ENCODE results near the gene EIF4B. TPM values are rescaled to one million over a fixed set of nuclear protein-coding genes. Genes with fewer than 3 reads are reported as not detected.

EIF4B gene
- total and polyA plus RNA-seq, 2 experiments from 2014 or later, result 141 to 584 TPM

- peaks cover 16% of the 10 kb centered on the region; the same call in 1 of the 2 replicates for H3K79me2 ChIP-seq (replicated peaks; ENCODE audit: insufficient read depth)
- Mint-ChIP-seq H3K4me3 (peak overlapping the region; percentile 66), H3K27me3 (ENCODE audit: insufficient read depth, low read depth, poor library complexity) (peaks cover 50% of the 10 kb centered on the region), H3K4me1 (peaks cover 69% of the 10 kb centered on the region), H3K9me3 (peaks cover 5% of the 10 kb centered on the region; the same call in 2 of the 3 replicates), H3K36me3 (ENCODE audit: low read depth) (peaks cover 21% of the 10 kb centered on the region), H3K27ac (peak overlapping the region; percentile 78)
- DNase-seq (ENCODE audit: low spot score) (peak; percentile 88), ATAC-seq (peak; percentile 14)
- H4K20me1 ChIP-seq (replicated peaks; ENCODE audit: insufficient read depth), result peaks cover 16% of the 10 kb centered on the region
- H2AFZ ChIP-seq, result no peak overlapping the region
- H3K27me3 ChIP-seq (ENCODE audit: insufficient read depth), result peaks cover 25% of the 10 kb centered on the region
- peaks cover 75% of the 10 kb centered on the region for H3K4me1 ChIP-seq (ENCODE audit: insufficient read depth)
- TF ChIP-seq EZH2phosphoT487 (IDR thresholded peaks at IDR 0.05; ENCODE audit: unreplicated experiment) (no peak), ETS1 (IDR thresholded peaks at IDR 0.05) (peak; percentile 19; the same call in 1 of the 2 replicates), REST (IDR thresholded peaks at IDR 0.05; ENCODE audit: unreplicated experiment) (peak; percentile 71), STAT1 (IDR thresholded peaks at IDR 0.05; ENCODE audit: unreplicated experiment) (no peak), POLR2AphosphoS5 (IDR thresholded peaks at IDR 0.05; ENCODE audit: low read depth) (no peak; the same call in 1 of the 2 replicates), NANOG (IDR thresholded peaks at IDR 0.05; ENCODE audit: borderline replicate concordance) (0 out of 2 replicates have a peak, but pooled peaks have one; percentile 2)
- H3K4me3 ChIP-seq, result peak overlapping the region; percentile 64
- no peaks in the 10 kb centered on the region for H3K9me2 ChIP-seq (ENCODE audit: insufficient read depth)
- no peaks in the 10 kb centered on the region; the same call in 1 of the 2 replicates for H3K36me3 ChIP-seq (ENCODE audit: insufficient read depth)
- H3F3A ChIP-seq (replicated peaks; ENCODE audit: low read depth), result peaks cover 40% of the 10 kb centered on the region
- H3K27ac ChIP-seq (ENCODE audit: low read depth), result peak overlapping the region; percentile 97
- peak overlapping the region; percentile 89 for H3K4me2 ChIP-seq
Observed at GRCh38 chr12:53048780-53049401, 42.6 kb downstream of the EIF4B start.

DNA sequence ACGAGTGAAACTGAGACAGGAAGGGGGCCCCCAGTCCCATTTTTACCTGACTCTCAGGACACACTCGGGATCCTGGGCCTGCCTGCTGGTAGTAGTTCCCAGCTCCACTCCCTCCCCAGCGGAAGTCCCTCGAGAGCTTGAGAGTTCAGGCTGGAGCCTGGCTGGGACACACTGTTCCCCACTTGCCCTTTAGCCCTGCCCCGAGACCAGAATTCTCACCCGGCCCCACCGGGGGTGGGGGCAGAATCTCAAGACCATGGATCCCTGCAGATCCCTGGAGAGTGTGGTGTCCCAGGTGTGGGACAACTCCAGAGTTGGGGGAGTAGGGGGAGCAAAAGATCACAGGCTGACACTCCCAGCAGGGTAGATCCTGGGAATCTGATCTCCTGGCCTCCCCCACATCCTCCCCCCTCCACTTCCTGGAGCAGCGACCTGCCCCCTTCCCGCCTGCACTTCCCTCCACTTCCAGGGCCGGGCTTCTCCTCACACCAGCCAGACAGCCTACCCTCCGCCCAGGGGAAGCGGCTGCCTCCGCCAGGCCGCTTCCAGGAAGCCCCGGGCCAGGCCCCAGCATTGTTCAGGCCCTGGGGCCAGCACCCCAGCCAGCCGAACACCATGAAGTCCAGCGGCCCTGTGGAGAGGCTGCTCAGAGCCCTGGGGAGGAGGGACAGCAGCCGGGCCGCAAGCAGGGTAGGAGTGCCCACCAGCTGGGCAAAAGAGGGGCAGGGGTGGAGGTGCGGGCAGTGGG lies 43.5 kb downstream of the EIF4B start, which contains the start of gene TNS2:
Gene TNS2 (plus strand): TSS at position 495 of the 748 bp plus-strand sequence. CDS start 121 bp downstream, at position 616.
- Histone ChIP-seq H3K36me3 (ENCODE audit: insufficient read depth) (no peaks in the 10 kb centered on the region; the same call in 1 of the 2 replicates), H3K27me3 (ENCODE audit: insufficient read depth) (peaks cover 16% of the 10 kb centered on the region), H3K4me1 (ENCODE audit: insufficient read depth) (peaks cover 66% of the 10 kb centered on the region), H4K20me1 (replicated peaks; ENCODE audit: insufficient read depth) (peaks cover 16% of the 10 kb centered on the region), H3K4me3 (peak within 1 kb of the TSS; percentile 64), H3F3A (replicated peaks; ENCODE audit: low read depth) (peaks cover 43% of the 10 kb centered on the region), H3K9me2 (ENCODE audit: insufficient read depth) (no peaks in the 10 kb centered on the region), H3K4me2 (peak within 1 kb of the TSS; percentile 89), H3K27ac (ENCODE audit: low read depth) (peak within 1 kb of the TSS; percentile 88), H3K79me2 (replicated peaks; ENCODE audit: insufficient read depth) (peaks cover 16% of the 10 kb centered on the region; the same call in 1 of the 2 replicates), H2AFZ (no peak within 1 kb of the TSS)
- H3K36me3 Mint-ChIP-seq (ENCODE audit: low read depth), result peaks cover 19% of the 10 kb centered on the region
- peaks cover 2% of the 10 kb centered on the region; the same call in 2 of the 3 replicates for H3K9me3 Mint-ChIP-seq
- peak within 1 kb of the TSS; percentile 21 for H3K27ac Mint-ChIP-seq
- H3K27me3 Mint-ChIP-seq (ENCODE audit: insufficient read depth, low read depth, poor library complexity), result peaks cover 44% of the 10 kb centered on the region
- peak; percentile 6 for ATAC-seq
- H3K4me1 Mint-ChIP-seq, result peaks cover 60% of the 10 kb centered on the region
- peak within 1 kb of the TSS; percentile 66 for H3K4me3 Mint-ChIP-seq
- peak; percentile 82 for DNase-seq (ENCODE audit: low spot score)
- TF ChIP-seq REST (IDR thresholded peaks at IDR 0.05; ENCODE audit: unreplicated experiment) (no peak), NANOG (IDR thresholded peaks at IDR 0.05; ENCODE audit: borderline replicate concordance) (no peak), POLR2AphosphoS5 (IDR thresholded peaks at IDR 0.05; ENCODE audit: low read depth) (peak; percentile 33; the same call in 1 of the 2 replicates), STAT1 (IDR thresholded peaks at IDR 0.05; ENCODE audit: unreplicated experiment) (no peak), ETS1 (IDR thresholded peaks at IDR 0.05) (peak; percentile 46; the same call in 1 of the 2 replicates), ZNF114 (CRISPR knock-in tag; IDR thresholded peaks at IDR 0.05) (no peak), EZH2 (IDR thresholded peaks at IDR 0.05; ENCODE audit: low read depth, unreplicated experiment) (no peak), CTCF (conservative IDR thresholded peaks at IDR 0.05; ENCODE audit: low read depth in 2 of 2) (peak in 1 of 2 experiments; percentile 2; a peak in 1 of 4 replicates)
